ENCODE data around the gene PEPD. TPM values are rescaled to one million over a fixed set of nuclear protein-coding genes. Genes with fewer than 3 reads are reported as not detected.

Gene PEPD
- total and polyA plus RNA-seq, 2 of the 4 experiments (the other 2 are of a cell fraction), result 36.7 to 88.4 TPM

DNA sequence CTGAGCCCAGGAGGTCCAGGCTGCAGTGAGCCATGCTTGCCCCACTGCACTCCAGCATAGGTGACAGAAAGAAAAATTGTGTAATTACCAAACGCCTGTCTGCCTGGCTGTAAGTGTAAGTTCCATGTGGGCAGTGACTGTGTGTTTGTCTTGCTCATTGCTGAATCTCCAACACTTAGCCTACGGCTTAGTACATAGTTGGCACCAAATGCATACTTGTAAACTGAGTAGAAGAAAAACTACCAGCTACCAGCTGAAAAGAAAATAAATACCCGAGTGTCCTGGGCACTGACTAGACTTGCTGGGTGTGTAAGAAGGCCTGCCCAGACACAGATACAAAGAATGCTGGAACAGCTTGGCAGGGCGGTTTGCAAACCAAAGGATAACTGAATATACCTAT is 150.8 kb downstream of the PEPD start:
- H2BK5ac ChIP-seq (ENCODE audit: low read depth, low read length, poor library complexity, severe bottlenecking), result no peak overlapping the region
- CTCF ChIA-PET, result interaction anchor here (0.7 kb wide), 1 partner anchor 30 kb away, joined by 3 read pairs; no protein-coding TSS in a partner anchor
- H3K14ac ChIP-seq (replicated peaks; ENCODE audit: low read depth, low read length), result no peak overlapping the region
- H3K27me3 ChIP-seq (ENCODE audit: control insufficient read depth, insufficient read depth, low read length), result peaks cover 14% of the 10 kb centered on the region
- dilution Hi-C loops (cut with HindIII; ENCODE audit: low sequenced_read_pairs, unreplicated experiment) (no loop called here), intact Hi-C loops (cut with micrococcal nuclease) (loop anchor here (5.0 kb wide), 1 partner anchor 68 kb away; the partner anchor contains the start of gene CEBPA), in situ Hi-C loops (cut with MboI; ENCODE audit: low sequenced_read_pairs) (no loop called here)
- no peak overlapping the region for H3K4me3 ChIP-seq (ENCODE audit: insufficient read depth, low read depth, low read length)
- WGBS, 2 experiments (ENCODE audit: extremely low coverage in 2 of 2, insufficient read length in 1 of 2), result no CpG with 5 or more reads among the region's 4 CpGs
- BruUV-seq (replicated peaks), result no TSS peak
- H2AFZ ChIP-seq (replicated peaks; ENCODE audit: low read length, poor library complexity), result no peak overlapping the region
- no peak overlapping the region for H3K18ac ChIP-seq (ENCODE audit: low read depth, low read length)
- H4K91ac ChIP-seq (ENCODE audit: insufficient read depth, low read depth, low read length), result no peak overlapping the region
- H4K20me1 ChIP-seq (ENCODE audit: insufficient read depth, low read length), result peaks cover 16% of the 10 kb centered on the region
- H3K4me2 ChIP-seq (ENCODE audit: low read depth, low read length), result no peak overlapping the region
- no peak overlapping the region for H2BK15ac ChIP-seq (ENCODE audit: low read depth, low read length)
- no peak overlapping the region for H4K5ac ChIP-seq (ENCODE audit: low read depth, low read length)
- ATAC-seq (ENCODE audit: low read depth) (no peak), DNase-seq (no peak)
- H2BK120ac ChIP-seq (ENCODE audit: low read depth, low read length), result no peak overlapping the region
- no peak overlapping the region for H2BK20ac ChIP-seq (ENCODE audit: low read depth, low read length)
- POLR2A ChIA-PET (ENCODE audit: unreplicated experiment), result no interaction called here
- H3K79me1 ChIP-seq (ENCODE audit: low read depth in 1 of 2, low read length in 2 of 2), result peaks cover 14 to 16% of the 10 kb centered on the region in 2 experiments
- peaks cover 8% of the 10 kb centered on the region for H3K9me1 ChIP-seq (ENCODE audit: insufficient read depth, low read length)
- no peak overlapping the region for H2AK5ac ChIP-seq (ENCODE audit: low read depth, low read length)
- no peaks in the 10 kb centered on the region for H3K9me3 ChIP-seq (ENCODE audit: control insufficient read depth, insufficient read depth, low read length)
- no peak for TF ChIP-seq RCOR1 (IDR thresholded peaks at IDR 0.05; ENCODE audit: insufficient replicate concordance, low read length)
- TF ChIP-seq MAFK (IDR thresholded peaks at IDR 0.05; ENCODE audit: low read depth, low read length), result no peak
- TF ChIP-seq CEBPB (IDR thresholded peaks at IDR 0.05; ENCODE audit: low read depth, low read length), result no peak
- TF ChIP-seq, protein P1, sequence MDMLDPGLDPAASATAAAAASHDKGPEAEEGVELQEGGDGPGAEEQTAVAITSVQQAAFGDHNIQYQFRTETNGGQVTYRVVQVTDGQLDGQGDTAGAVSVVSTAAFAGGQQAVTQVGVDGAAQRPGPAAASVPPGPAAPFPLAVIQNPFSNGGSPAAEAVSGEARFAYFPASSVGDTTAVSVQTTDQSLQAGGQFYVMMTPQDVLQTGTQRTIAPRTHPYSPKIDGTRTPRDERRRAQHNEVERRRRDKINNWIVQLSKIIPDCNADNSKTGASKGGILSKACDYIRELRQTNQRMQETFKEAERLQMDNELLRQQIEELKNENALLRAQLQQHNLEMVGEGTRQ (IDR thresholded peaks at IDR 0.05; ENCODE audit: low read depth, low read length), result no peak
- no peak overlapping the region for H3K27ac ChIP-seq (ENCODE audit: insufficient read depth, low read length)
- H3K56ac ChIP-seq (ENCODE audit: extremely low read depth, insufficient read depth, low read length), result no peak overlapping the region
- peaks cover 5% of the 10 kb centered on the region for H3K4me1 ChIP-seq (ENCODE audit: control insufficient read depth, insufficient read depth, low read length)
- no peak overlapping the region for H3K4ac ChIP-seq (ENCODE audit: low read depth, low read length)
- no peak overlapping the region for H3K9ac ChIP-seq (ENCODE audit: low read depth, low read length)
- H4K8ac ChIP-seq (ENCODE audit: low read depth in 2 of 2, low read length in 2 of 2), result no peak overlapping the region
- no peak overlapping the region for H2AK9ac ChIP-seq (replicated peaks; ENCODE audit: low read depth, low read length, poor library complexity)
- no peaks in the 10 kb centered on the region for H3K36me3 ChIP-seq (ENCODE audit: control insufficient read depth, insufficient read depth, low read length)
- H3K23ac ChIP-seq (ENCODE audit: low read depth, low read length), result no peak overlapping the region
